ENCODE results near the gene BCAP29. TPM values are rescaled to one million over a fixed set of nuclear protein-coding genes. Genes with fewer than 3 reads are reported as not detected.

The BCAP29 gene
- total RNA-seq, 1 experiment from 2014 or later = 43.2 TPM

DNA sequence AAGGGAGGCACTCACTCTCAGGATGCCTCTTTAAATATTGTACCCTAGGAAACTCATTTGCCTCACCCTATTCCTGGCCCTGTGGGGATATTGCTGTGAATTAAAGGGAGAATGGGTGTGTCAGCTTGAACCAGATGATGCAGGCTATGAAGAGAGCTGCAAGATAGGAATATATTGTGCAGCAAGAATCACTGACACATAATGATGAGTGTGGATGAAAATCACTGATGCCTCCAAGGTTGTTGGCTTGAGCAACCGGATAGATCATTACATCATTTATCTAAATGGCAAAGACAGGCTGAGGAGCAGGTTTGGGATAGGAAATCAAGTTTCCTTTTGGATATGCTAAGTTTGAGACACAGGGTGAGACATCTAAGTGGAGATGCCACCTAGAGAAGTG is 86.7 kb downstream of the BCAP29 start:
- ChIA-PET POLR2A (no interaction called here), RAD21 (ENCODE audit: low non-redundant PET in 1 of 2, low total read pairs in 2 of 2, uncharacterized antibody in 2 of 2, unreplicated experiment in 2 of 2) (no interaction called here), CTCF (no interaction called here)
- Histone ChIP-seq H3K9me3 (ENCODE audit: control insufficient read depth in 1 of 2, insufficient read depth in 1 of 2, low read depth in 1 of 2, low read length in 2 of 2) (no peaks in the 10 kb centered on the region), H3K27ac (ENCODE audit: low read depth, low read length) (no peak overlapping the region), H3K4me1 (ENCODE audit: control insufficient read depth in 1 of 2, insufficient read depth in 2 of 2, low read length in 2 of 2) (no peaks in the 10 kb centered on the region), H3K79me2 (ENCODE audit: insufficient read depth, low read length) (no peaks in the 10 kb centered on the region), H3K4me3 (replicated peaks in 1 of 2; ENCODE audit: low read depth in 1 of 2, low read length in 2 of 2) (no peak overlapping the region), H3K9me2 (ENCODE audit: insufficient read depth) (no peaks in the 10 kb centered on the region), H3K9ac (ENCODE audit: low read length) (no peak overlapping the region), H3K27me3 (ENCODE audit: insufficient read depth, low read length) (no peaks in the 10 kb centered on the region), H3K4me2 (ENCODE audit: low read length) (no peak overlapping the region), H2AFZ (ENCODE audit: low read depth, low read length, poor library complexity, severe bottlenecking) (no peak overlapping the region), H4K20me1 (ENCODE audit: insufficient read depth) (no peaks in the 10 kb centered on the region), H3K36me3 (ENCODE audit: control insufficient read depth in 1 of 2, insufficient read depth in 2 of 2, low read length in 2 of 2) (no peaks in the 10 kb centered on the region)
- BruUV-seq (replicated peaks) = no TSS peak
- intact Hi-C loops (cut with micrococcal nuclease) = no loop called here
- no peak for ATAC-seq
- DNase-seq (ENCODE audit: low read depth, low spot score) = no peak
- TF ChIP-seq POLR2A (IDR thresholded peaks at IDR 0.05; ENCODE audit: borderline replicate concordance, extremely low read depth, insufficient read depth, insufficient read length) = no peak
- TF ChIP-seq, protein P1, sequence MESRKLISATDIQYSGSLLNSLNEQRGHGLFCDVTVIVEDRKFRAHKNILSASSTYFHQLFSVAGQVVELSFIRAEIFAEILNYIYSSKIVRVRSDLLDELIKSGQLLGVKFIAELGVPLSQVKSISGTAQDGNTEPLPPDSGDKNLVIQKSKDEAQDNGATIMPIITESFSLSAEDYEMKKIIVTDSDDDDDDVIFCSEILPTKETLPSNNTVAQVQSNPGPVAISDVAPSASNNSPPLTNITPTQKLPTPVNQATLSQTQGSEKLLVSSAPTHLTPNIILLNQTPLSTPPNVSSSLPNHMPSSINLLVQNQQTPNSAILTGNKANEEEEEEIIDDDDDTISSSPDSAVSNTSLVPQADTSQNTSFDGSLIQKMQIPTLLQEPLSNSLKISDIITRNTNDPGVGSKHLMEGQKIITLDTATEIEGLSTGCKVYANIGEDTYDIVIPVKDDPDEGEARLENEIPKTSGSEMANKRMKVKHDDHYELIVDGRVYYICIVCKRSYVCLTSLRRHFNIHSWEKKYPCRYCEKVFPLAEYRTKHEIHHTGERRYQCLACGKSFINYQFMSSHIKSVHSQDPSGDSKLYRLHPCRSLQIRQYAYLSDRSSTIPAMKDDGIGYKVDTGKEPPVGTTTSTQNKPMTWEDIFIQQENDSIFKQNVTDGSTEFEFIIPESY (IDR thresholded peaks at IDR 0.05; ENCODE audit: extremely low read depth, insufficient replicate concordance, low read length) = no peak
- no peak for TF ChIP-seq POLR2AphosphoS5 (IDR thresholded peaks at IDR 0.05; ENCODE audit: low read depth, low read length)
- no peak for TF ChIP-seq EGR1 (IDR thresholded peaks at IDR 0.05; ENCODE audit: low read depth)
- no peak for TF ChIP-seq JUND (IDR thresholded peaks at IDR 0.05)
- no peak for TF ChIP-seq ZNF274 (IDR thresholded peaks at IDR 0.05; ENCODE audit: low read depth, low read length)
- no peak for TF ChIP-seq EZH2 (IDR thresholded peaks at IDR 0.05)
- TF ChIP-seq, protein P2, sequence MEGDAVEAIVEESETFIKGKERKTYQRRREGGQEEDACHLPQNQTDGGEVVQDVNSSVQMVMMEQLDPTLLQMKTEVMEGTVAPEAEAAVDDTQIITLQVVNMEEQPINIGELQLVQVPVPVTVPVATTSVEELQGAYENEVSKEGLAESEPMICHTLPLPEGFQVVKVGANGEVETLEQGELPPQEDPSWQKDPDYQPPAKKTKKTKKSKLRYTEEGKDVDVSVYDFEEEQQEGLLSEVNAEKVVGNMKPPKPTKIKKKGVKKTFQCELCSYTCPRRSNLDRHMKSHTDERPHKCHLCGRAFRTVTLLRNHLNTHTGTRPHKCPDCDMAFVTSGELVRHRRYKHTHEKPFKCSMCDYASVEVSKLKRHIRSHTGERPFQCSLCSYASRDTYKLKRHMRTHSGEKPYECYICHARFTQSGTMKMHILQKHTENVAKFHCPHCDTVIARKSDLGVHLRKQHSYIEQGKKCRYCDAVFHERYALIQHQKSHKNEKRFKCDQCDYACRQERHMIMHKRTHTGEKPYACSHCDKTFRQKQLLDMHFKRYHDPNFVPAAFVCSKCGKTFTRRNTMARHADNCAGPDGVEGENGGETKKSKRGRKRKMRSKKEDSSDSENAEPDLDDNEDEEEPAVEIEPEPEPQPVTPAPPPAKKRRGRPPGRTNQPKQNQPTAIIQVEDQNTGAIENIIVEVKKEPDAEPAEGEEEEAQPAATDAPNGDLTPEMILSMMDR (IDR thresholded peaks at IDR 0.05 in 2 of 3, conservative IDR thresholded peaks at IDR 0.05 in 1 of 3; ENCODE audit: borderline replicate concordance in 1 of 3, insufficient read depth in 1 of 3, low read depth in 2 of 3, low read length in 2 of 3) = no peak
- no peak for TF ChIP-seq CEBPB (IDR thresholded peaks at IDR 0.05; ENCODE audit: low read depth)
- TF ChIP-seq TCF7L2 (IDR thresholded peaks at IDR 0.05; ENCODE audit: borderline replicate concordance, extremely low read depth, insufficient read depth, insufficient read length) = no peak
- TF ChIP-seq, protein P3, sequence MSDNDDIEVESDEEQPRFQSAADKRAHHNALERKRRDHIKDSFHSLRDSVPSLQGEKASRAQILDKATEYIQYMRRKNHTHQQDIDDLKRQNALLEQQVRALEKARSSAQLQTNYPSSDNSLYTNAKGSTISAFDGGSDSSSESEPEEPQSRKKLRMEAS (IDR thresholded peaks at IDR 0.05) = no peak
- TF ChIP-seq, protein P4, sequence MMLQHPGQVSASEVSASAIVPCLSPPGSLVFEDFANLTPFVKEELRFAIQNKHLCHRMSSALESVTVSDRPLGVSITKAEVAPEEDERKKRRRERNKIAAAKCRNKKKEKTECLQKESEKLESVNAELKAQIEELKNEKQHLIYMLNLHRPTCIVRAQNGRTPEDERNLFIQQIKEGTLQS (IDR thresholded peaks at IDR 0.05) = no peak
- TF ChIP-seq YY1 (IDR thresholded peaks at IDR 0.05; ENCODE audit: extremely low read depth, insufficient replicate concordance, low read depth, low read length) = no peak
- no peak for TF ChIP-seq RAD21 (IDR thresholded peaks at IDR 0.05; ENCODE audit: low read depth)
- no peak for TF ChIP-seq ELF1 (IDR thresholded peaks at IDR 0.05; ENCODE audit: borderline replicate concordance, low read depth)
- TF ChIP-seq SP1 (IDR thresholded peaks at IDR 0.05; ENCODE audit: low read depth) = no peak
- no peak for TF ChIP-seq CBX3 (IDR thresholded peaks at IDR 0.05; ENCODE audit: low read depth)
- no peak for TF ChIP-seq FOSL1 (IDR thresholded peaks at IDR 0.05; ENCODE audit: low read depth)
- TF ChIP-seq SIN3A (IDR thresholded peaks at IDR 0.05; ENCODE audit: low read depth) = no peak
